GM23338 (cell line): ENCODE measurements around the gene SH3TC1. TPM values are rescaled to one million over a fixed set of nuclear protein-coding genes. Genes with fewer than 3 reads are reported as not detected.

Source experiments
- ATAC-seq: fragments of 200-7000 bp; cut with Tn5 transposase; 3 replicates; pipeline ENCODE4 v1.9.1; 2020
- DNase-seq: peaks from one replicate; pipeline ENCODE4 v3.0.0-alpha.2; 2015; ENCODE audit warnings: low spot score
- H2AFZ ChIP-seq: fragments of 200-600 bp; sonication (generic); 2 replicates; pipeline ENCODE4 v1.8.0; 2016; ENCODE audit warnings: antibody characterized with exemption, mild to moderate bottlenecking, moderate library complexity
- H3F3A ChIP-seq: fragments of 200-600 bp; sonication (generic); replicated peaks from 2 replicates; pipeline ENCODE4 v1.8.0; 2017; ENCODE audit warnings: antibody characterized with exemption, mixed run types, low read depth
- H3K27ac ChIP-seq: fragments of 200-600 bp; sonication (generic); 2 replicates; pipeline ENCODE4 v1.6.1; 2016; ENCODE audit warnings: low read depth
- H3K27me3 ChIP-seq: fragments of 200-600 bp; sonication (generic); 2 replicates; pipeline ENCODE4 v1.8.0; 2016; ENCODE audit warnings: mild to moderate bottlenecking, mixed run types, moderate library complexity; ENCODE audit not compliant: insufficient read depth
- H3K36me3 ChIP-seq: fragments of 200-600 bp; sonication (generic); 2 replicates; pipeline ENCODE4 v1.8.0; 2016; ENCODE audit warnings: mild to moderate bottlenecking; ENCODE audit not compliant: insufficient read depth
- H3K4me1 ChIP-seq: fragments of 200-600 bp; sonication (generic); 2 replicates; pipeline ENCODE4 v1.8.0; 2016; ENCODE audit warnings: mild to moderate bottlenecking, moderate library complexity; ENCODE audit not compliant: insufficient read depth
- H3K4me2 ChIP-seq: fragments of 200-600 bp; sonication (generic); 2 replicates; pipeline ENCODE4 v1.7.1; 2017; ENCODE audit warnings: mixed run types
- H3K4me3 ChIP-seq: fragments of 200-600 bp; sonication (generic); 2 replicates; pipeline ENCODE4 v1.6.1; 2016; ENCODE audit warnings: mixed run types
- H3K79me2 ChIP-seq: fragments of 200-600 bp; sonication (generic); replicated peaks from 2 replicates; pipeline ENCODE4 v1.8.0; 2017; ENCODE audit warnings: mild to moderate bottlenecking; ENCODE audit not compliant: insufficient read depth
- H3K9me2 ChIP-seq: fragments of 200-600 bp; sonication (generic); 2 replicates; pipeline ENCODE4 v1.8.0; 2017; ENCODE audit not compliant: insufficient read depth
- H4K20me1 ChIP-seq: fragments of 200-600 bp; sonication (generic); replicated peaks from 2 replicates; pipeline ENCODE4 v1.8.0; 2017; ENCODE audit warnings: mild to moderate bottlenecking; ENCODE audit not compliant: insufficient read depth
- H3K27ac Mint-ChIP-seq: 2 replicates; pipeline ENCODE4 v1.8.0; 2020; ENCODE audit warnings: inconsistent platforms, mild to moderate bottlenecking, moderate library complexity, mixed read lengths
- H3K27me3 Mint-ChIP-seq: 3 replicates; pipeline ENCODE4 v1.8.0; 2022; ENCODE audit warnings: low read depth, mild to moderate bottlenecking, moderate library complexity, mixed read lengths, inconsistent platforms; ENCODE audit not compliant: insufficient read depth, poor library complexity
- H3K36me3 Mint-ChIP-seq: 3 replicates; pipeline ENCODE4 v1.8.0; 2021; ENCODE audit warnings: low read depth, mild to moderate bottlenecking, inconsistent platforms, moderate library complexity, mixed read lengths
- H3K4me1 Mint-ChIP-seq: 3 replicates; pipeline ENCODE4 v1.8.0; 2020; ENCODE audit warnings: mild to moderate bottlenecking, inconsistent platforms, mixed read lengths
- H3K4me3 Mint-ChIP-seq: 3 replicates; pipeline ENCODE4 v1.8.0; 2021; ENCODE audit warnings: moderate library complexity, mild to moderate bottlenecking, inconsistent platforms, mixed read lengths
- H3K9me3 Mint-ChIP-seq: 3 replicates; pipeline ENCODE4 v1.8.0; 2020; ENCODE audit warnings: moderate library complexity, mild to moderate bottlenecking, inconsistent platforms, mixed read lengths
- CREB1 ChIP-seq: fragments of 250-450 bp; sonication (Bioruptor Pico); IDR thresholded peaks from 2 replicates; pipeline ENCODE4 v1.5.0; 2020; ENCODE audit warnings: low read depth, mild to moderate bottlenecking, moderate library complexity
- EZH2 ChIP-seq: fragments of 200-600 bp; sonication (generic); IDR thresholded peaks from one replicate; pipeline ENCODE4 v1.8.0; 2017; ENCODE audit warnings: antibody characterized with exemption, mild to moderate bottlenecking, low read depth; ENCODE audit not compliant: unreplicated experiment
- EZH2phosphoT487 ChIP-seq: fragments of 200-600 bp; sonication (generic); IDR thresholded peaks from one replicate; pipeline ENCODE4 v1.8.1; 2018; ENCODE audit warnings: antibody characterized with exemption; ENCODE audit not compliant: unreplicated experiment
- JUNB ChIP-seq: IDR thresholded peaks from one replicate; pipeline ENCODE4 v1.6.1; 2016; ENCODE audit warnings: antibody characterized with exemption; ENCODE audit not compliant: unreplicated experiment
- NANOG ChIP-seq: IDR thresholded peaks from 2 replicates; pipeline ENCODE4 v1.6.1; 2016; ENCODE audit warnings: antibody characterized with exemption, borderline replicate concordance
- POLR2AphosphoS5 ChIP-seq: IDR thresholded peaks from 2 replicates; pipeline ENCODE4 v1.6.1; 2016; ENCODE audit warnings: antibody characterized with exemption, low read depth
- STAT1 ChIP-seq: IDR thresholded peaks from one replicate; pipeline ENCODE4 v1.6.1; 2016; ENCODE audit warnings: antibody characterized with exemption; ENCODE audit not compliant: unreplicated experiment
- ZNF114 ChIP-seq: fragments of 250-450 bp; sonication (Bioruptor Pico); IDR thresholded peaks from 2 replicates; pipeline ENCODE4 v1.5.0; 2020; ENCODE audit warnings: mild to moderate bottlenecking, moderate library complexity
- ZNF331 ChIP-seq: fragments of 250-450 bp; sonication (Bioruptor Pico); IDR thresholded peaks from 2 replicates; pipeline ENCODE4 v1.5.0; 2020; ENCODE audit warnings: low read depth, mild to moderate bottlenecking, moderate library complexity
- polyA plus RNA-seq: library from polyadenylated mRNA; unstranded; fragments of >200 nt; fragmentation: Nextera tagmentation; extraction: Ambion mirVana; gene quantifications from 2 replicates; pipeline ENCODE4 v1.2.1, GENCODE V29; 2016
- total RNA-seq: library from RNA; depleted of rRNA; stranded (reverse); fragments of >200 nt; shearing (Covaris generic); gene quantifications from 2 replicates; pipeline ENCODE4 v1.2.3, GENCODE V29; 2014
- TF ChIP-seq, protein P1 (sequence below), 2 experiments: fragments of 200-600 bp in 1 of 2; sonication (generic) in 1 of 2; conservative IDR thresholded peaks; 2 replicates each; pipeline versions ENCODE4 v1.5.1 to v1.6.1; 2016 to 2017; ENCODE audit warnings: antibody characterized with exemption in 2 of 2, low read depth in 2 of 2, mild to moderate bottlenecking in 2 of 2, moderate library complexity in 1 of 2
- TF ChIP-seq, protein P2 (sequence below): IDR thresholded peaks from one replicate; pipeline ENCODE4 v1.6.1; 2018; ENCODE audit warnings: antibody characterized with exemption; ENCODE audit not compliant: unreplicated experiment
- TF ChIP-seq, protein P3 (sequence below): fragments of 250-450 bp; sonication (Bioruptor Pico); IDR thresholded peaks from 2 replicates; pipeline ENCODE4 v1.5.0; 2020; ENCODE audit warnings: mild to moderate bottlenecking, moderate library complexity
- TF ChIP-seq, protein P4 (sequence below): IDR thresholded peaks from 2 replicates; pipeline ENCODE4 v1.6.1; 2016; ENCODE audit warnings: antibody characterized with exemption

The SH3TC1 gene
- total and polyA plus RNA-seq, 2 experiments from 2014 or later: 0.07 TPM; not detected in 1

DNA sequence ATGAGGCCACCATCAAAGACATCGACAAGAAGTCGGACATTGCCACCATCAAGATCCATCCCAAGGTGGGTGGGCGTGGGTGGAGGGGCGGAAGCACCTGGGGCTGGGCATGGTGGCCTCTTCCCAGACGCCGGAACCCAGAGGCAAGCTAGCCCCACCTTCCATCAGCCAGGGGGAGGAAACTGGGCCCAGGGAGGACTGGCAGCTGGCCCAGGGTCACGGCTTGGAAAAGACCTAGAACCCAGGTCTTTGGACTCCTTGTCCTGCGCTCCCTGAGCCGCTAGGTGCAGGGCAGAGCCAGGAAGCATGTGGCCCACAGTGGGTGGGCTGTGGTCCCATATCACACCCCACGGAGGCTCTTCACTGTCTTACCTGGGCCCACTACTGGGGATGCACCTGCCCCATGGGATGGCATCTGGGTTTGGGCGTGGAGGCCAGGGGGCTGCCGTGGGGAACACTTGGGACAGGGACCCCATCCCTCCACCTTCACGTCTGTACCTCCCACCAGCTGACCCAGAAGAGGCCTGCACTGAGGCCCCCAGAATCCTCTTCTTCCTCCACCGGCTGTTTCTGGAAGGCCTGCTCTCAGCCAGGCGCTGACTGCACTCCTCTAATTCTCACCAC, 87.7 kb downstream of the SH3TC1 start:
- Histone ChIP-seq H3K27ac (no peak overlapping the region), H3F3A (no peaks in the 10 kb centered on the region), H2AFZ (no peak overlapping the region), H3K79me2 (no peaks in the 10 kb centered on the region), H3K4me1 (no peaks in the 10 kb centered on the region), H3K36me3 (no peaks in the 10 kb centered on the region), H3K9me2 (no peaks in the 10 kb centered on the region), H3K4me2 (no peak overlapping the region), H4K20me1 (no peaks in the 10 kb centered on the region; the same call in 1 of the 2 replicates), H3K27me3 (no peaks in the 10 kb centered on the region), H3K4me3 (no peak overlapping the region)
- ATAC-seq (no peak), DNase-seq (no peak)
- TF ChIP-seq EZH2phosphoT487 (no peak), ZNF114 (no peak), EZH2 (no peak), POLR2AphosphoS5 (no peak), ZNF331 (no peak), JUNB (no peak), STAT1 (no peak), CREB1 (CRISPR knock-in tag) (no peak), NANOG (no peak)
- TF ChIP-seq, protein P1, sequence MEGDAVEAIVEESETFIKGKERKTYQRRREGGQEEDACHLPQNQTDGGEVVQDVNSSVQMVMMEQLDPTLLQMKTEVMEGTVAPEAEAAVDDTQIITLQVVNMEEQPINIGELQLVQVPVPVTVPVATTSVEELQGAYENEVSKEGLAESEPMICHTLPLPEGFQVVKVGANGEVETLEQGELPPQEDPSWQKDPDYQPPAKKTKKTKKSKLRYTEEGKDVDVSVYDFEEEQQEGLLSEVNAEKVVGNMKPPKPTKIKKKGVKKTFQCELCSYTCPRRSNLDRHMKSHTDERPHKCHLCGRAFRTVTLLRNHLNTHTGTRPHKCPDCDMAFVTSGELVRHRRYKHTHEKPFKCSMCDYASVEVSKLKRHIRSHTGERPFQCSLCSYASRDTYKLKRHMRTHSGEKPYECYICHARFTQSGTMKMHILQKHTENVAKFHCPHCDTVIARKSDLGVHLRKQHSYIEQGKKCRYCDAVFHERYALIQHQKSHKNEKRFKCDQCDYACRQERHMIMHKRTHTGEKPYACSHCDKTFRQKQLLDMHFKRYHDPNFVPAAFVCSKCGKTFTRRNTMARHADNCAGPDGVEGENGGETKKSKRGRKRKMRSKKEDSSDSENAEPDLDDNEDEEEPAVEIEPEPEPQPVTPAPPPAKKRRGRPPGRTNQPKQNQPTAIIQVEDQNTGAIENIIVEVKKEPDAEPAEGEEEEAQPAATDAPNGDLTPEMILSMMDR (conservative IDR thresholded peaks at IDR 0.05; ENCODE audit: low read depth in 2 of 2): no peak
- TF ChIP-seq, protein P2, sequence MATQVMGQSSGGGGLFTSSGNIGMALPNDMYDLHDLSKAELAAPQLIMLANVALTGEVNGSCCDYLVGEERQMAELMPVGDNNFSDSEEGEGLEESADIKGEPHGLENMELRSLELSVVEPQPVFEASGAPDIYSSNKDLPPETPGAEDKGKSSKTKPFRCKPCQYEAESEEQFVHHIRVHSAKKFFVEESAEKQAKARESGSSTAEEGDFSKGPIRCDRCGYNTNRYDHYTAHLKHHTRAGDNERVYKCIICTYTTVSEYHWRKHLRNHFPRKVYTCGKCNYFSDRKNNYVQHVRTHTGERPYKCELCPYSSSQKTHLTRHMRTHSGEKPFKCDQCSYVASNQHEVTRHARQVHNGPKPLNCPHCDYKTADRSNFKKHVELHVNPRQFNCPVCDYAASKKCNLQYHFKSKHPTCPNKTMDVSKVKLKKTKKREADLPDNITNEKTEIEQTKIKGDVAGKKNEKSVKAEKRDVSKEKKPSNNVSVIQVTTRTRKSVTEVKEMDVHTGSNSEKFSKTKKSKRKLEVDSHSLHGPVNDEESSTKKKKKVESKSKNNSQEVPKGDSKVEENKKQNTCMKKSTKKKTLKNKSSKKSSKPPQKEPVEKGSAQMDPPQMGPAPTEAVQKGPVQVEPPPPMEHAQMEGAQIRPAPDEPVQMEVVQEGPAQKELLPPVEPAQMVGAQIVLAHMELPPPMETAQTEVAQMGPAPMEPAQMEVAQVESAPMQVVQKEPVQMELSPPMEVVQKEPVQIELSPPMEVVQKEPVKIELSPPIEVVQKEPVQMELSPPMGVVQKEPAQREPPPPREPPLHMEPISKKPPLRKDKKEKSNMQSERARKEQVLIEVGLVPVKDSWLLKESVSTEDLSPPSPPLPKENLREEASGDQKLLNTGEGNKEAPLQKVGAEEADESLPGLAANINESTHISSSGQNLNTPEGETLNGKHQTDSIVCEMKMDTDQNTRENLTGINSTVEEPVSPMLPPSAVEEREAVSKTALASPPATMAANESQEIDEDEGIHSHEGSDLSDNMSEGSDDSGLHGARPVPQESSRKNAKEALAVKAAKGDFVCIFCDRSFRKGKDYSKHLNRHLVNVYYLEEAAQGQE: no peak
- TF ChIP-seq, protein P3, sequence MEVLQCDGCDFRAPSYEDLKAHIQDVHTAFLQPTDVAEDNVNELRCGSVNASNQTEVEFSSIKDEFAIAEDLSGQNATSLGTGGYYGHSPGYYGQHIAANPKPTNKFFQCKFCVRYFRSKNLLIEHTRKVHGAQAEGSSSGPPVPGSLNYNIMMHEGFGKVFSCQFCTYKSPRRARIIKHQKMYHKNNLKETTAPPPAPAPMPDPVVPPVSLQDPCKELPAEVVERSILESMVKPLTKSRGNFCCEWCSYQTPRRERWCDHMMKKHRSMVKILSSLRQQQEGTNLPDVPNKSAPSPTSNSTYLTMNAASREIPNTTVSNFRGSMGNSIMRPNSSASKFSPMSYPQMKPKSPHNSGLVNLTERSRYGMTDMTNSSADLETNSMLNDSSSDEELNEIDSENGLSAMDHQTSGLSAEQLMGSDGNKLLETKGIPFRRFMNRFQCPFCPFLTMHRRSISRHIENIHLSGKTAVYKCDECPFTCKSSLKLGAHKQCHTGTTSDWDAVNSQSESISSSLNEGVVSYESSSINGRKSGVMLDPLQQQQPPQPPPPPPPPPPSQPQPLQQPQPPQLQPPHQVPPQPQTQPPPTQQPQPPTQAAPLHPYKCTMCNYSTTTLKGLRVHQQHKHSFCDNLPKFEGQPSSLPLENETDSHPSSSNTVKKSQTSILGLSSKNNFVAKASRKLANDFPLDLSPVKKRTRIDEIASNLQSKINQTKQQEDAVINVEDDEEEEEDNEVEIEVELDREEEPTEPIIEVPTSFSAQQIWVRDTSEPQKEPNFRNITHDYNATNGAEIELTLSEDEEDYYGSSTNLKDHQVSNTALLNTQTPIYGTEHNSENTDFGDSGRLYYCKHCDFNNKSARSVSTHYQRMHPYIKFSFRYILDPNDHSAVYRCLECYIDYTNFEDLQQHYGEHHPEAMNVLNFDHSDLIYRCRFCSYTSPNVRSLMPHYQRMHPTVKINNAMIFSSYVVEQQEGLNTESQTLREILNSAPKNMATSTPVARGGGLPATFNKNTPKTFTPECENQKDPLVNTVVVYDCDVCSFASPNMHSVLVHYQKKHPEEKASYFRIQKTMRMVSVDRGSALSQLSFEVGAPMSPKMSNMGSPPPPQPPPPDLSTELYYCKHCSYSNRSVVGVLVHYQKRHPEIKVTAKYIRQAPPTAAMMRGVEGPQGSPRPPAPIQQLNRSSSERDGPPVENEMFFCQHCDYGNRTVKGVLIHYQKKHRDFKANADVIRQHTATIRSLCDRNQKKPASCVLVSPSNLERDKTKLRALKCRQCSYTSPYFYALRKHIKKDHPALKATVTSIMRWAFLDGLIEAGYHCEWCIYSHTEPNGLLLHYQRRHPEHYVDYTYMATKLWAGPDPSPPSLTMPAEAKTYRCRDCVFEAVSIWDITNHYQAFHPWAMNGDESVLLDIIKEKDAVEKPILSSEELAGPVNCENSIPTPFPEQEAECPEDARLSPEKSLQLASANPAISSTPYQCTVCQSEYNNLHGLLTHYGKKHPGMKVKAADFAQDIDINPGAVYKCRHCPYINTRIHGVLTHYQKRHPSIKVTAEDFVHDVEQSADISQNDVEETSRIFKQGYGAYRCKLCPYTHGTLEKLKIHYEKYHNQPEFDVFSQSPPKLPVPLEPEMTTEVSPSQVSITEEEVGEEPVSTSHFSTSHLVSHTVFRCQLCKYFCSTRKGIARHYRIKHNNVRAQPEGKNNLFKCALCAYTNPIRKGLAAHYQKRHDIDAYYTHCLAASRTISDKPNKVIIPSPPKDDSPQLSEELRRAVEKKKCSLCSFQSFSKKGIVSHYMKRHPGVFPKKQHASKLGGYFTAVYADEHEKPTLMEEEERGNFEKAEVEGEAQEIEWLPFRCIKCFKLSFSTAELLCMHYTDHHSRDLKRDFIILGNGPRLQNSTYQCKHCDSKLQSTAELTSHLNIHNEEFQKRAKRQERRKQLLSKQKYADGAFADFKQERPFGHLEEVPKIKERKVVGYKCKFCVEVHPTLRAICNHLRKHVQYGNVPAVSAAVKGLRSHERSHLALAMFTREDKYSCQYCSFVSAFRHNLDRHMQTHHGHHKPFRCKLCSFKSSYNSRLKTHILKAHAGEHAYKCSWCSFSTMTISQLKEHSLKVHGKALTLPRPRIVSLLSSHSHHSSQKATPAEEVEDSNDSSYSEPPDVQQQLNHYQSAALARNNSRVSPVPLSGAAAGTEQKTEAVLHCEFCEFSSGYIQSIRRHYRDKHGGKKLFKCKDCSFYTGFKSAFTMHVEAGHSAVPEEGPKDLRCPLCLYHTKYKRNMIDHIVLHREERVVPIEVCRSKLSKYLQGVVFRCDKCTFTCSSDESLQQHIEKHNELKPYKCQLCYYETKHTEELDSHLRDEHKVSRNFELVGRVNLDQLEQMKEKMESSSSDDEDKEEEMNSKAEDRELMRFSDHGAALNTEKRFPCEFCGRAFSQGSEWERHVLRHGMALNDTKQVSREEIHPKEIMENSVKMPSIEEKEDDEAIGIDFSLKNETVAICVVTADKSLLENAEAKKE (CRISPR knock-in tag): no peak
- TF ChIP-seq, protein P4, sequence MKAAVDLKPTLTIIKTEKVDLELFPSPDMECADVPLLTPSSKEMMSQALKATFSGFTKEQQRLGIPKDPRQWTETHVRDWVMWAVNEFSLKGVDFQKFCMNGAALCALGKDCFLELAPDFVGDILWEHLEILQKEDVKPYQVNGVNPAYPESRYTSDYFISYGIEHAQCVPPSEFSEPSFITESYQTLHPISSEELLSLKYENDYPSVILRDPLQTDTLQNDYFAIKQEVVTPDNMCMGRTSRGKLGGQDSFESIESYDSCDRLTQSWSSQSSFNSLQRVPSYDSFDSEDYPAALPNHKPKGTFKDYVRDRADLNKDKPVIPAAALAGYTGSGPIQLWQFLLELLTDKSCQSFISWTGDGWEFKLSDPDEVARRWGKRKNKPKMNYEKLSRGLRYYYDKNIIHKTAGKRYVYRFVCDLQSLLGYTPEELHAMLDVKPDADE: no peak
- H3K27ac Mint-ChIP-seq: no peak overlapping the region
- no peaks in the 10 kb centered on the region; the same call in 2 of the 3 replicates for H3K4me1 Mint-ChIP-seq
- H3K4me3 Mint-ChIP-seq: no peak overlapping the region
- no peaks in the 10 kb centered on the region; the same call in 2 of the 3 replicates for H3K36me3 Mint-ChIP-seq
- no peaks in the 10 kb centered on the region for H3K9me3 Mint-ChIP-seq
- H3K27me3 Mint-ChIP-seq: peaks cover 8% of the 10 kb centered on the region
